ENCODE measurements around the gene TBCK.
"Not testable (repeated sequence)": the region's sequence is repeated elsewhere in the genome, so short reads cannot be mapped to it uniquely, and the experiment has no call there.

TBCK gene

DNA sequence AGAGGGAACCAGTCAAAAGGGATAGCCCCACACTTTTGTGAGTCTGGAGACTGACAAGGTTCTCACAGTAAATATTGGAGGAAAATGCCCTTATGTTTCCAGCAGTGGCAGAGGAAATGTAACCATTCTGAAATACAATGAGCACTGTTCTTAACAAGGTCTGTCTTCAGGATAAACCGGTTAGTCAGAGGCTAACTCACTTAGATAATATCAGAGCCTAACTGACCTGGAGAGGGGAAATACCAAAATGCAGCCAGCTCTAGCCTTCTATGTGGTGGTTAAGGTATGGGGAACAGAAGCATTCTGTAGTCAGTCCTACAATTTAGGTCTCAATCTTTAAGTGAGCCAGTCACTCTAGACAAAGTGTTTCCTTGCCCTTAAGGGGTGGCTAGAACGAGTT, 70.8 kb downstream of the TBCK start:
- TF ChIP-seq, protein P1, sequence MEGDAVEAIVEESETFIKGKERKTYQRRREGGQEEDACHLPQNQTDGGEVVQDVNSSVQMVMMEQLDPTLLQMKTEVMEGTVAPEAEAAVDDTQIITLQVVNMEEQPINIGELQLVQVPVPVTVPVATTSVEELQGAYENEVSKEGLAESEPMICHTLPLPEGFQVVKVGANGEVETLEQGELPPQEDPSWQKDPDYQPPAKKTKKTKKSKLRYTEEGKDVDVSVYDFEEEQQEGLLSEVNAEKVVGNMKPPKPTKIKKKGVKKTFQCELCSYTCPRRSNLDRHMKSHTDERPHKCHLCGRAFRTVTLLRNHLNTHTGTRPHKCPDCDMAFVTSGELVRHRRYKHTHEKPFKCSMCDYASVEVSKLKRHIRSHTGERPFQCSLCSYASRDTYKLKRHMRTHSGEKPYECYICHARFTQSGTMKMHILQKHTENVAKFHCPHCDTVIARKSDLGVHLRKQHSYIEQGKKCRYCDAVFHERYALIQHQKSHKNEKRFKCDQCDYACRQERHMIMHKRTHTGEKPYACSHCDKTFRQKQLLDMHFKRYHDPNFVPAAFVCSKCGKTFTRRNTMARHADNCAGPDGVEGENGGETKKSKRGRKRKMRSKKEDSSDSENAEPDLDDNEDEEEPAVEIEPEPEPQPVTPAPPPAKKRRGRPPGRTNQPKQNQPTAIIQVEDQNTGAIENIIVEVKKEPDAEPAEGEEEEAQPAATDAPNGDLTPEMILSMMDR (IDR thresholded peaks at IDR 0.05; ENCODE audit: insufficient read depth, low read depth, low read length, missing control alignments): no peak
- DNase-seq (ENCODE audit: low read depth): no peak
- H3K4me3 ChIP-seq (ENCODE audit: low read depth, low read length): no peak overlapping the region

DNA sequence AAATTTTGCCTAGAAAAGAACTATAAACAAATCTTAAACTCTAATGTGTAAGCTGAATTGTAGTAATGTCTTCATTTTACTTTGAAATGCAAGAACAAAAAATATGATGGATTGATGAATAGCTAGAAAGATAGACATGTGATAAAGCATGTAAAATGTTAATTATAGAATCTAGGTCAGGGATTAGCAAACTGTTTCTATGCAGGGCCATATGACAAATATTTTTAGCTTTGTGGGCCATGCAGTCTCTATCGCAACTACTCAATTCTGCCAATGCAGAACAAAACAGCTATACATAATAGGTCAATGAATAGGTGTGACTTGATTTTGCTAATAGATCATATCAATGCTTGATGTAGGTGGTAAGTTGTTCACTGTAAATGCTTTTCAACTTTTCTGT, 75.3 kb downstream of the TBCK start:
- DNase-seq (ENCODE audit: low read depth): no peak
- no peak overlapping the region for H3K4me3 ChIP-seq (ENCODE audit: low read depth, low read length)
- TF ChIP-seq, protein P1 (IDR thresholded peaks at IDR 0.05; ENCODE audit: insufficient read depth, low read depth, low read length, missing control alignments): no peak

DNA sequence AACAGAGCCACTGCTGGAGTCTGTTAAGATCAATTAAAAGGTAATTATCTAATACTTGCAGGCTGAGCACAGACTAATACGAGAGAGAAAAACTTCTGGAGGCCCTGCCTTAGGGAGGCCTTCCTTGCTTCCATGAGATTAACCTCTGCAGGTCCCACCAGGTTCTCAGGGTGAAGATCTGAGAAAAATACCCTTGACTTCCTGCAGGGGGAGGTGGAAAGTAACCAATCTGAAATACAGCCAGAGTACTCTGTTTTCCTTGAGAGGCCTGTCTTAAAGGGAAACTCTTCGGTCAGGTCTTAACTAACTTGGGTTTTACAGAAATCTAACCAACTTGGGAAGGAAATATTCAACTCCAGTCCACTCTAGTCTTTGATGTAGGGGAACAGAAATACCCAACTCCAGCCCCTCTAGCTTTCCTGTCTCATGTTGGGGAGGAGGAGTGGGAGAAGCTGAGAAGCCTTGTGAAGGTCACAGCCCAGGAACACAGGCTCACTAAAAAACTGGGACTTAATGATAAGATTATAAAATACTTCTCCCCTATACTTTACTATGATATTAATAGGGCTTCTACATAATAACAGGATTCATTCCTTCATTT, 77.1 kb downstream of the TBCK start:
- no peak overlapping the region for H3K4me3 ChIP-seq (ENCODE audit: low read depth, low read length)
- TF ChIP-seq, protein P1 (IDR thresholded peaks at IDR 0.05; ENCODE audit: insufficient read depth, low read depth, low read length, missing control alignments): peak; percentile 63
- DNase-seq (ENCODE audit: low read depth): peak; percentile 34

DNA sequence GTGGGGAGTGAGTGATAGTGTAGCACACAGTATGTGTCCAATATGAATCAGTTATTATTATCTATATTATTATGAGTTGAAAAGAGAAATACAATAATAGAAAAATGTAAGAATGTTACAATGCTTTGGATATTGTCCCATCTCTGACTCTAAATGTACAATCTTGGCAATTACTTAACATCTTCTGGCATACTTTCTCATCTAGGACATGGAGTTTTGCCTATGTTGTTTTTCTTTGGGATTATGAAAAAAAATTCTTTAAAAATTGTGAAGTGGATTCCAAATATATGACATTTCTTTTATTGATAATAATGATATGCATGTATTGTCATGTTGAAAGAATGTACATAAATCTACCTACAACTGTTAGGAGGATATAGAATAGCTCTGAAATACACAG, 84.1 kb downstream of the TBCK start:
- no peak overlapping the region for H3K4me3 ChIP-seq (ENCODE audit: low read depth, low read length)
- DNase-seq (ENCODE audit: low read depth): no peak
- TF ChIP-seq, protein P1 (IDR thresholded peaks at IDR 0.05; ENCODE audit: insufficient read depth, low read depth, low read length, missing control alignments): no peak

DNA sequence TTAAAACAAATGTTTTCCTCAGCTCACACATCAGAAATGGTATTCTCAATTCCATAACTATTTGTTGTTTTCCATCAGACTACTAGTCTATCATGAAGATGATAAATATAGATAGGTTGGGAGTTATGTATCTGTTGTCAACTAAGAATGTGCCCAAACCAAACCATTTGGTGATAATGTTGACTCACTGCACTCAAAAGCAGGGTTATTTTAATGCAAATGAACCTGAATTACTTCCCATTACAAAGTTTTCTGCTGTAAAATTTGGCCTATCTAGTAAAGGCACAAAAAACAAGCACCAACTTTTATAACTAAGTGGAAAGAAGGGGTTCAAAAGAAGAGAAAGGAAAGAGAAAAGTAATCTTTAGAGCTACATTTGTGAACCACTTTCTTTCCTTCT, 93.5 kb downstream of the TBCK start:
- TF ChIP-seq, protein P1 (IDR thresholded peaks at IDR 0.05; ENCODE audit: insufficient read depth, low read depth, low read length, missing control alignments): no peak
- no peak overlapping the region for H3K4me3 ChIP-seq (ENCODE audit: low read depth, low read length)
- DNase-seq (ENCODE audit: low read depth): no peak

DNA sequence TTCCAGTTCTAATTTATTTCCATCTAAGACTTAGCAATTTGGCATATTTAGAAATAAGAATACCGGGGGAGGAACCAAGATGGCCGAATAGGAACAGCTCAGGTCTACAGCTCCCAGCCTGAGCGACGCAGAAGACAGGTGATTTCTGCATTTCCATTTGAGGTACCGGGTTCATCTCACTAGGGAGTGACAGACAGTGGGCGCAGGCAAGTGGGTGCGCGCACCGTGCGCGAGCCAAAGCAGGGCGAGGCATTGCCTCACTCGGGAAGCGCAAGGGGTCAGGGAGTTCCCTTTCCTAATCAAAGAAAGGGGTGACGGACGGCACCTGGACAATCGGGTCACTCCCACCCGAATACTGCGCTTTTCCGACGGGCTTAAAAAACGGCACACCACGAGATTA, 102.7 kb downstream of the TBCK start:
- H3K4me3 ChIP-seq (ENCODE audit: low read depth, low read length); DNase-seq (ENCODE audit: low read depth): not testable (repeated sequence)

DNA sequence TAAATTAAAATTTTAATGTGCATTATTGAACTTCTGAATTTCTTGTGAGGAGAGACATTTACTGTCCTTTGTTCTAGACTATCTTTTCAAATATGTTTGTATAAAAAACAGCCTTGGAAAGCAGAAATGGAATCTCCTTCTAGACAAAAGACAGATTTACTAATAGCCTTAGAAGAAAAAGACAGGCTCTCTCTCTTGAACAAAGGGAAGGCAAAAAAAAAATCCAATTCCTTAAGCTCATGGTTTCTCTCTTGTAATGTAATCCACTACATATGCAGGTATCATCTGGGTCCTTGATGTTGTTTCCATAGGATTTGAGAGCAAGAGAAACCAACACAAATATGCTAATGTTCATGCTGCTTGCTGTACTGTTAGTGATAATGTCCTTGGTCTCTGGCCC, 106.0 kb downstream of the TBCK start:
- H3K4me3 ChIP-seq (ENCODE audit: low read depth, low read length): no peak overlapping the region
- TF ChIP-seq, protein P1 (IDR thresholded peaks at IDR 0.05; ENCODE audit: insufficient read depth, low read depth, low read length, missing control alignments): no peak
- DNase-seq (ENCODE audit: low read depth): no peak

Measured in GM12865 (cell line).